Testis (tissue), 2 donors: ENCODE data around the gene C2orf15.
"Not testable (repeated sequence)": the region's sequence is repeated elsewhere in the genome, so short reads cannot be mapped to it uniquely, and the experiment has no call there.

Experiments
- CTCF ChIP-seq, 3 experiments: fragments of 450-650 bp in 2 of 3; fragments of 200-600 bp in 1 of 3; sonication (generic) in 1 of 3; IDR thresholded peaks; one replicate each; pipeline ENCODE4 v1.5.1; 2016 to 2019; ENCODE audit warnings: antibody characterized with exemption in 3 of 3, mild to moderate bottlenecking in 2 of 3, moderate library complexity in 1 of 3
- POLR2A ChIP-seq: fragments of 450-650 bp; IDR thresholded peaks from one replicate; pipeline ENCODE4 v1.6.1; 2017; ENCODE audit warnings: antibody characterized with exemption, mild to moderate bottlenecking, moderate library complexity

DNA sequence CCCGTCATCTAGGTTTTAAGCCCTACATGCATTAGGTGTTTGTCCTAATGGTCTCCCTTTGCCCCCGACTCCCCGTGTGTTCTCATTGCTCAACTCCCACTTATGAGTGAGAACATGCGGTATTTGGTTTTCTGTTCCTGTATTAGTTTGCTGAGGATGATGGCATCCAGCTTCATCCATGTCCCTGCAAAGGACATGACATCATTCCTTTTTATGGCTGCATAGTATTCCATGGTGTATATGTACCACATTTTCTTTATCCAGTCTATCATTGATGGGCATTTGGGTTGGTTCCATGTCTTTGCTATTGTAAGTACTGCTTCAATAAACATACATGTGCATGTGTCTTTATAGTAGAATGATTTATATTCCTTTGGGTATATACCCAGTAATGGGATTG lies 50.9 kb downstream of the C2orf15 start:
- not testable (repeated sequence) for TF ChIP-seq CTCF (IDR thresholded peaks at IDR 0.05); POLR2A
